NCI-H2171 treated with DMSO at 0.1 percent for 48 hours (cell line): ENCODE results near the gene GLB1L3.
"Not testable (repeated sequence)": the region's sequence is repeated elsewhere in the genome, so short reads cannot be mapped to it uniquely, and the experiment has no call there.

Experiments
- DNase-seq: peaks from one replicate; lab custom pipeline; 2025; lab: John Stamatoyannopoulos, UW

Gene GLB1L3

GRCh38 chr11:134344497-134345236, 68.5 kb downstream of the GLB1L3 start:
- DNase-seq = not testable (repeated sequence)

- no peak for DNase-seq
Measured at GRCh38 chr11:134345237-134345550, 69.0 kb downstream of the GLB1L3 start.

GRCh38 chr11:134346101-134346975, 70.2 kb downstream of the GLB1L3 start:
- DNase-seq = peak; percentile 14

DNA sequence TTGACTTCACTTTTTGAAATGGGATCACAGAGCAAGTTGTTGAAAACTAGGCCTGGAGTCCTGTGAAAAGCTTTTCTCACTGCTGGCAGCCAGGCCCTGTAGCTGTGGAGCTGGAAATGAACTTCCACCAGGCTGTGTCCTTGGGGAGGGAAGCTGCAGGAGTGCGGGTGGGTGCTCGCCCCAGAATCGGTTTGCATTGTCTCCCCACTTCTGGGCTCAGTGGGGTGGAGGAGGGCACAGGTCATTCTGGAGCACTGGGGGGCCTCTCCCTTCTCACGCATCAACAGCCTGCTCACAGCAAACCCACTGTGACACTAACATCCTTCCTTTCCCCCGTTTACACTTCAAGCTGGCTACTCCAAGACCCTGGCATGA, 70.8 kb downstream of the GLB1L3 start:
- DNase-seq = no peak

GRCh38 chr11:134347441-134347840, 71.3 kb downstream of the GLB1L3 start:
- no peak for DNase-seq

DNA sequence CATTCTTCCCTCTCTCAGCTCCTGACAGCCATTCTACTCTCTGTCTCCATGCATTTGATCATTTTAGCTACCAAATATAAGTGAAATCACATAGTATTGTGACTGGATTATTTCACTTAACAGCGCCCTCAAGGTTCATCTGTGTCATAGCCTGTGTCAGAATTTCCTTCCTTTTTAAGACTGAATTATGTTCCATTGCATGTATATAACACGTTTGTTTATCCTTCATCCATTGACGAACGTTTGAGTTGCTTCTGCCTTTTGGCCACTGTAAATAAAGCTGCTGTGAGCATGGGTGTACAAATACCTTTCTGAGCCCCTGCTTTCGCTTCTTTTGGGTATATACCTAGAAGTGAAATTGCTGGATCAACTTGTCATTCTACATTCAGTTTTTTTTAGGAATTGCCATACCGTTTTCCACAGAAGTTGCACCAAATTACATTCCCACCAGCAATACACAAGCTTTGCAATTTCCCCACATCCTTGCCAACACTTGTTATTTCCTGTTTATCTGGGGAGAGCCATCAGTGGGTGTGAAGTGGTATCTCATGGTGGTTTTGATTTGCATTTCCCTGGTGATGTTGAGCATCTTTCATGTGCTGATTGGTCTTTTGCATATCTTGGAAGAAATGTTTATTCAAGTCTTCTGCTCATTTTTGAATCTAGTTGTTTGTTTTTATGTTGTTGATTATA, 73.1 kb downstream of the GLB1L3 start:
- no peak for DNase-seq

- DNase-seq = no peak
Measured at GRCh38 chr11:134349802-134350355, 73.7 kb downstream of the GLB1L3 start.

DNA sequence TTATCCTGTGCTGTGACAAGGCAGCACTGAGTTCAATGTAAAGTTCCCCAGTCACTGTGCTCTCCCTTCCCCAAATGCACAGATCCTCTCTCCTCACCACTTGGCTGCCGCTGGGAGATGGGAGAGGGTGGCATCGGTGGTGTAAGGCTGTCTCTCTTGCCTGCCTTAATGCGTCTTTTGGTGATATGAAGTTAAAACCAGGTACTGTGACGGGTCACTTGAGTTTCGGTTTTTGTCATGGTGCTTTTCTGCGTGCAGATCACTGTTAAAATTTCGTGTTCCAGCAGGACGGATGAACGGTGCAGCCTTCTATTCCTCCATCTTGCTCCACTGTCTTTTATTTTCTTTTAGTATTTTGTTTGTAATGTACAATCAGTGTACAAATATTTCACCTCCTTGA, 74.2 kb downstream of the GLB1L3 start:
- no peak for DNase-seq

DNA sequence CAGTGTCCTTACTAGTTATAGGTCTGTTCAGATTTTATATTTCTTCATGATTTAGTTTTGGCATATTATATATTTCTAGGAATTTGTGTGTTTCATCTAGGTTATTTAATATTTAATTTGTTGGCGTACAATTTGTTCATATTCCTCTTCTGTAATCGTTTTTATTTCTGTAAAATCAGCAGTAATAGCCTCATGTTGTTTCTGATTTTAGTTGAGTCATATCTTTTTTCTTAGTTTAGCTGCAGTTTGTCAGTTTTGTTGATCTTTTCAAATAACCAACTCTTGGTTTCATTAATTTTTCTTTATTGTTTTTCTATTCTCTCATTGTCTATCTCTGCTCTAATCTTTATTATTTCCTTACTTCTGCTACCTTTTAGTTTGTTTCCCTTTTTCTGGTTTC, 75.9 kb downstream of the GLB1L3 start:
- no peak for DNase-seq

- DNase-seq = no peak
Measured at GRCh38 chr11:134355136-134355535, 79.0 kb downstream of the GLB1L3 start.

GRCh38 chr11:134355656-134356055, 79.5 kb downstream of the GLB1L3 start:
- DNase-seq = no peak

DNA sequence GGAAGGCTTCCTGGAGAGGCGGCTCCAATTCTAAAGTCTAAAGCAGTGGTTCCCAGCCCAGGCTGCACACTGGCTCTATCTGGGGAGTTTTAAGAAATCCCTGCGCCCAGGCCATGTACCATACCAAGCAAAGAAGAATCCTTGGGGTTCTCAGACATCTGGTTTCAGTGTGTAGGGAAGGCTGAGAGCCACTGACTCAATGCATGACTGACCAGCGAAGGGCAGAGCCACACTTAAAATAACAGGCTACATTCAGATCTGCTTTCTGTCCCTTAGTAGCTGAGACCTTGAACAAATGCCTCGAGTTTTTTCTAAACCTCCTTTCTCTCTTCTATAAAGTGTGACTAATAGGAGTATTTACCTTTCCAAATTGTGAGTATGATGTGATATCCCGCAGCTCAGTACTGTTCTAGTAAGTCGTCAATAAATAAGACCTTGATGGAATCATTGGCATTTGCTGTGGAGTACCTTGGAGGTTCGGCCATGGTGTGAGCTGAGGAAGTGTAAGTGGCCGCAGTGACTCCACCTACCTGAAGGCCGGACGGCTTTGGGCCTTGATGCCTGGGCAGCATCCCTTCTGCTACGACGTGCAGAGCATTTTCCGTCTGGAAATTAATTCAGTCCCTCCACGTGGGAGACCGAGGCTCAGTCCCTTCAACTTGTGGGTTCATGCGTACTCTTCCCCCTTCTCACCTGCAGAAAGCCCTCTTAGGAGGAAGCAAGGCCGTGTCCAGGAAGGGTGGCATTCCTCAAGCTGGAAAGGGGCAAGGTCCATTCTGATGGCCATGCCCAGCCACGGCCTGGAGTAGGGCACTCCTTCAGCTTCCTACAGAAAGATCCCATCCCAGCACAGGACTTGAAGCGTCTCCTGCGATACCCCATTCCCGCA, 80.7 kb downstream of the GLB1L3 start:
- no peak for DNase-seq

GRCh38 chr11:134357545-134357839, 81.3 kb downstream of the GLB1L3 start:
- DNase-seq = no peak

GRCh38 chr11:134358165-134358855, 82.1 kb downstream of the GLB1L3 start:
- no peak for DNase-seq

DNA sequence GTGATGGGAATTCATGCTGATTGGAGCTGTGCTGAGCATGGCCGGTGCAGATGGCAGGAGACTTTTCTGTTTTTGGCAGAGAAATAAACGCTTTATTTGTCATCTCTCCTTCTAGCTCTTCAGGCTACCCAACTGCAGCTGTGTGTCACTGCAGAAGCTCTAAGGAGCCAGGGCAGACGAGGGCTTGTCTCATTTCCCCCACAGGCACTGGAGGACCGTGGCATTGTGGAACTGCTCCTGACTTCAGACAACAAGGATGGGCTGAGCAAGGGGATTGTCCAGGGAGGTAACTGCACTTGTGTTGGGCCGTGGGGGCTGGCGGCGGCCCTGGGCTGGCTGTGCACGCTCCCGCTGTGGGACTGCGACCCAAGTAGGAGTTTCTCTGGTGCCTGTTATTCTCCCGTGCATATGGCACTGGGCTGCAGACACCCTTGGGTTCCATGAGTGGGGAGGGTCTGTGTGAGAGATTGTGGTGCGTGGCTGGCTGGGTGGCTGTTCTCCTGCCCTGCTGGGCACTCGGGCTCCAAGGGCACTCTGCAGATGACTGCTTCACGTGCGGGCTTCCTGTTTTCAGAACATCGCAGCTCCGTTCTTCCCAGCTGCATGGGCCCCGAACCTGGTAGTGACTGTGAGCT, 82.8 kb downstream of the GLB1L3 start:
- no peak for DNase-seq

- no peak for DNase-seq
Measured at GRCh38 chr11:134359646-134360045, 83.5 kb downstream of the GLB1L3 start.

- DNase-seq = peak; percentile 68
Measured at GRCh38 chr11:134360050-134360835, 84.1 kb downstream of the GLB1L3 start.

DNA sequence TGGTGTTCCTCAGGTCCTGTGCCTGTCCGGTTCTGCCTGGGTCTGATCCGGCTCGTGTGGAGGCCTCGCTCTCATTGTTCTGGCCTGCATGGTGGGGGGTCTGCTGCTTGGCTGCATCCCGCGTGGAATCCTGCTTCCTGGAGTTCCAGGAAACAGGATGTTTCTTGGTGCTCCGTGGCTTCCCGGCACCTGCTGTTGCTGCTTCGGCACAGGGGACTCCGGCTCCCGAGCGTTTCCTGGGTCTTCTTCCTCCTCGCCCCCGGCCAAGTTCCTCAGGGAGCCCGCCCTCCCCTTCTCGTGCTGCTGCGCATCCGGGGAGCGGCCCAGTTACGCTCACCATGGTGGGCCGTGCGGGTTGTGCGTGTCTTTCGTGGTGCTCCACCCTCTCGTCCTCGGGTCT, 85.5 kb downstream of the GLB1L3 start:
- no peak for DNase-seq

DNA sequence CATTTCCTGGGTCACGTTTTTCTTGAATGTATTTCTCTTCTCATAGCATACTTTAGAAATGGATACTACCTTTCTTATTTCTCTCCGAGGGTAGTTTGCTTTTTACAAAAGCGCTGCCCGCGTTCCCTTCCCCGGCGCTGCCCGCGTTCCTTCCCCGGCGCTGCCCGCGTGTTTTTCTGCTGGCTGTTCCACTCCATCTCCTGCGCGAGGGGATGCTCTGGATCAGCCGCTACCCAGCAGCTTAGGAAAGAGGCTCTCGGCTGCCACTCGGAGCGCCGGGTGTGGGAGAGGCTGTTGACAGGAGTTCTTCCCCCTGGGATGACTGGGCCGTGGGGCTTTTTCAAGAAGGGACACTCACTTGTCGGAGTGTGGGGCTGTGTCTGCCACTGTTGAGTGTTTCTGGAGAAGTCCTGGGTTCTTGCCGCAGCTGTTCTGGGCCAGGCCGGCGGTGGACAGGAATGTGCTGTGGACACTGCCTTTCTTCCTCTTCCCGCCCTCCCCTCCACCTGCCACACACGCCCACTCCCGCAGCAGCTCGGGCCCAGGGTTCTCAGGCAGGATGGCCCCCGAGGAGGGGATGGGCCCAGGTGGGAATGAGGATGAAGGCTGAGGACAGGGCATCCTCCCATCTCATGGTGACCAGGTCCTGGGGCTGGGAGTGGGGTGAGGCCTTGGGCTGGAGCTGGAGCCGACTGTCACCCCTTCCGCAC, 86.2 kb downstream of the GLB1L3 start:
- DNase-seq = no peak
